HG03432 (cell line): ENCODE data around the gene PCDH19.
A peak's percentile ranks its signal among the peaks of the same experiment; 100 is the strongest.

Source experiments
- ATAC-seq: cut with Tn5 transposase; IDR thresholded peaks from one replicate; pipeline ENCODE4 v1.9.1; 2021; ENCODE audit warnings: mild to moderate bottlenecking, moderate library complexity; ENCODE audit not compliant: unreplicated experiment

Gene PCDH19

DNA sequence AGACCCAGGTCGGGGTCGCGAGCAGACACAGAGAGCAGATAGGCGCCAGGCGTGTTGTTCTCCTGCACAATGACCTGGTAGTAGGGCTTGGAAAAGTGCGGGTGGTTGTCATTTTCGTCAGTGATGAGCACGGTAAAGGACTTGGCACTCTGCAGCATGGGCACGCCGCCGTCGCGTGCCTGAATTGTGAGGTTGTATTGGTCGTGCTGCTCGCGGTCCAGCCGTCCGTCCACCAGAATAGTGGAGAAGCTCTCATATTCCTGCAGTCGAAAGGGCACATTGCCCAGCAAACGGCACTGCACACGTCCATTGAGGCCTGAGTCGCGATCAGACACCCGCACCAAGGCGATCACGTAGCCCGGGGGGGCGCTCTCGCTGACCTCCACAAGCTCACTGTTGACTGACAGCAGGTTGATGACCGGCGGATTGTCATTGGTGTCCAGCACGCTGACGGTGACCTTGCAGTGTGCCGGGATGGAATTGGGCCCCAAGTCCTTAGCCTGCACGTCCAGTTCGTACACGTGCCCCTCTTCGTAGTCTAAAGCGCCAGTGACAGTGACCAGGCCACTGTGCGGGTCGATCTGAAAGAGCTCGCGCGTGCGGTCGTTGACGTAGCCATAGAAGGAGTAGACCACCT, 2.8 kb downstream of the PCDH19 start:
- ATAC-seq: no peak

DNA sequence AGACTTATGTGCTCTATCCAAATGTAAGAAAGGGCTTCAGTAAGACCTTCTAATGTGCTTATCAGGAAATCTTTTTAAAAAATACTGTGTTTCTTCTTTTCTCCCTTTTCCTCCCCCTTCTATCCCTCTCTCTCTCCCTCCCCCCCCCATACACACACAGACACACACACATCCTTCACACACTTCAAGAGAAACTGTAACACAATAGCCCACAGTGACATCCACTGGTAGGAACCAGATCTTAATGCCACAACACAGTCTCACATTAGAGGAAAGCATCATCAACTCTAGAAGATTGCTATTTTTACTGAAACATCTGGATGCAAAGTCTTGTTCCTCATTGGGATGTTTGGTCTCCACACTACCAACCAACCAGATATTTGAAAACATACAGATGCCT, 4.6 kb downstream of the PCDH19 start:
- no peak for ATAC-seq

DNA sequence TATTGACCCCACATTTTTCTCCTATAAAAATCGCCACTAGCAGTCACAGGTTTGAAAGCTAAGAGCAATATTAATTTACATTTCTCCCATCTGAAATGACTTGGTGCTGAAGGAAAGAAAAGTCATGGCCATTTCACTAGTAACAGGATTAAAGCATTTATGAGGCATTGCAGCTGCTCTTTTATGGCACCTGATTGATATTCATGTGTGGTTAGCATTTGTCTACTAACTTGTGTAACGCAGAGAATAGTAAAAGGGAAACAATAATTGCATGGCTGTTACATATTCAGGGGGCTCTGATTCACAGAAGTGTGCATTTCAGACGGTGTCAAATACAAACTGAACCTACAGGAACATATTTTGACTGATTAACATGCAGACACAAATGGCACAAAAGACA, 5.2 kb downstream of the PCDH19 start:
- no peak for ATAC-seq

DNA sequence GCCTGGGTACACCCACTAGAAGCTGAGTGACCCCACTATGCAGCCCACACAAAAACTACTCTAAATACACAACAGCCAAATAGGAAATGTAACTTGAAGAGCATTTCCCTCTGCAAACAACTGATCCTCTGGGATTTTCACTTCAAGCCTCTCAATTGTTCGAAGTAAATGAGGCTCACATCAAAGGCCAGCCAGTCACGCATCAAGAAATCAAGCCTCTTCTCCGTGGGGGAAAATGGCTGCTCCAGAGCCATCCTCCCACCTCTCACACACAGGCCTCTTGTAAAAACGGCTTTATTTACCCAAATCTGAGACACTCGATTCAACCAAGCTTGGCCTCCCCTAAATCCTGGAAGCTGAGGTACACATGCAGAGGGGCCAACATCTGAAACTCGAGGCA, 14.3 kb downstream of the PCDH19 start:
- ATAC-seq: no peak

DNA sequence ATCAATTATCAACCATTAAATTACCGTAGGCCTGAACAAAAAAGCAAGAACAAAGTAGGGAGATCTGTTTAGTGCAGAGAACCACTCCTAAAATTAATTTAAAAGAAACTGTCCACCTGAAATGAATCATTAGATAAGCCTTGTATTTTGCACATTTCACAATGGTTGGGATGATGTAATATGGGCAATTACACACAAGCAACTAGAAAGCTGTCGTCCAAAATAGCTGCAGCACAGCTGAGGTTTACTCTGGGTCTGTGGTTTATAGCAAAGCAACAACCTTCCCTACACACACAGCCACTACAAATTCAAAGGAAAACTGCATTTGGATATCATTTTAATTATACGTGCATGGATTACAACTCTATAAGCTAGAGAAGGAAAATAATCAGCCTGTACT, 28.5 kb downstream of the PCDH19 start:
- no peak for ATAC-seq

DNA sequence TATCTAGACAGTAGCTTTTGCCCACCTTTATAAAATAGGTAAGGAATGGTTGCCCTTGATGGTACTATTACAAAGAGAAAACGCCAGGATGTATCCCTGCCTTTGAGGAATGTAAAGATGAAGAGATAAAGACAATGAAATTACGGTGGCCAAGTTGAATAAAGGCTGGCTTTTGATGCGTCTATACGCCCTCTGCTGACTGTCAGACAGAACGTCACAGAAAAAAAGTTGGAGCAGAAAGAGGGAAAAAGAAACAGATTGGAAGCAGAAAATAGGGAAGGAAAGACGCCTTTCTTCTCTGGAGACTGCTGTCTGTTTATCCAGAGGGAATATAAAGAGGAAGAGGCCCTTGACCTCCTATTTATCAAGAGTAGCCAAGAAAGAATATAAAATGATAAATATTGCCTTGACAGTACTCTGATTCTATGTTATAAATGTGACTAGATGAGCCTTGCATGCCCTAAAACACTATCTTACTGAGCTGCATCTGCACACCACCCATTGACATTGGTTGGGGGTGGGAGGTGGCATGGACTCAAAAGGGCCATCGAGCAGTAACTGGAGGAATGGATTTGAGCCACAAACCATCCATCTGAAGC, 30.6 kb downstream of the PCDH19 start:
- no peak for ATAC-seq

DNA sequence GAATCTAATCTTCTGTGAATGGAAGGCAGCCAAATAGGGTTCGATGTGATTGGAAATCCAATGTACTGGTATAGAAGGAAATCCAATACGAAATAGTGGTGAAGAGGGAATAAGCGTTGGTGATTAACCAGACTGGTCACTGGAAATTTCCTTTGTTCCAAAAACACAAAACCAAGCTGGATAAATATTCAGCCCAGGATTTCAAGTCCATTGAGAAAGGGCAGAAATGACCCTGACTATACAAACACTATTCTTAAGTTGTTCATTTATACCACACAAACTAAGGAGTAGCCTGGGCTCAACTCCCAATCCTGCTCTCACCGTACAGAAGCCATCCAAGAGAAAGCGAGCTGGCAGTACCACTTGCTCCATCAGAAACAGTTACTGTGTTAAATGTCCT, 32.2 kb downstream of the PCDH19 start:
- ATAC-seq: no peak

DNA sequence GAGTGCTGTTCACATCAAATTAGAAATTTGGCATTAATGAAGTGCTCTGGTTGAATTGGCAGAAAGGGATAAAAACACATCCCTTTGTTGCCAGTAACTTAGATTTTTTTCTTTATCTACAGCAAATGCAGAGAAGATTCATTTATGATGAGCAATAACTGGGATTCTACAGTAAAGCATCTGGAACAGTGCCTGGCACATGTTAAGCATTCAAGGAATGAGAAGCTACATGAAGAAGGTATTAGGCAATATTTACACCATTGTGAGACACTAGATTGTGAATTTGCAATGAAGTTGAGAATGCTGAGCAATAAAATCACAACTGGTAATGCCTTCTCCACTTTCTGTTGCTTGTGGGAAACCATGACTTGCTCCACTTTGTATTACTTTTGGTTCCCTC, 33.5 kb downstream of the PCDH19 start:
- no peak for ATAC-seq

DNA sequence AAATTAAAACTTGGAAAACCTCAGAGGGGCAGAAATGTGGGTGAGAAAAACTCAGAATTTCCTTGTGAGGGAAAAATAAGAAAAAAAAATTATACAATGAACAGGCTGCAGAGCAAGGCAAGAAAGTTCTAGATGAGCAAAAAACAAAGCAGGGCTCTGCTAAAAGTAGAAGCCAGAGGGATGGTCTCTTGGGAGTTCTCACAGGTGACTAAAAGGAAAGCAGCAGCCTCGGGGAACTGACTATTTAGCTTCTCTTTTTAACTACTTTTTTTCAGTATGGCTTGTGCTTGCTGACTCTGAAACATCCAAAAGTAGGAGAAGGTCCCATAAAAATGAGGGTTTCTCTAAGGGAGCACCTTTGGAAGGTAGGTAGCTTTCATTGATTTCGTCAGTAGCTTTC, 36.4 kb downstream of the PCDH19 start:
- ATAC-seq: no peak

DNA sequence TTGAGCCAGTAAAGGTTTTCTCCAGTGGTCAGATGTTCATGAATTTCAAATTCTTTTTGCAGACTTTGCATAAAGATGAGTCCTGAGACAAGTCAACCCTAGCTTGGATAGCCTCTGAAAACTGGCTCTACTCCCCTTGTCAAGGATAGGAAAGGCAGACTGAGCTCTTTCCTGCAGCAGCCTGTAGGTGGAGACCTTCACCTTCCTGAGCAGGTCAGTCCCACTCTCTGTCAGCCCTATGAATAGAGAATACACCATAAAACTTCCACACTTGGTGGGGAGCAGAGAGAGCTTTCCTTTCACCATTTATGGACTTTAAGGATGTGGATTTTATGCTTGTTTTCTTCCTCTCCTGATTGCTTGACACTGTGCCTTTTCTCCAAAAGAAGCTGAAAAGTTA, 41.9 kb downstream of the PCDH19 start:
- ATAC-seq: peak; percentile 68

DNA sequence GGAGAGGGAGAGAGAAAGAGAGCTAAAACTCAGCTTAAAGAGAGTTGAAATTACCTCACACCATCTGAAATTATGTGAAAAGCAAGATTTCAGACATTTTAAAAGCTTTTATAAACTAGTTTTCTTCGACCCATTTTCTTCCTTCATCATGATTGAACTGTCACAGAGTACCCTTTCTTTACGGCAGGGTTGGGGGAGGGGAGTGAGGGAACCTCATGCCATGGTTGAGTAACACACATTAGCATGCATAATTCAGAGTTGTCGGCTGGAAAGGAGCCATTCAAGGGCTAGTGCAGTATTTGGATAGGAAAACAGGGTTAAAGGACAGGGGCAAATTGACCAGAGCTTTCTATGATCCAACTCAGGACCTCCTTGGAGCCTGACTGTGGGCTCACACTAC, 46.2 kb downstream of the PCDH19 start:
- no peak for ATAC-seq

DNA sequence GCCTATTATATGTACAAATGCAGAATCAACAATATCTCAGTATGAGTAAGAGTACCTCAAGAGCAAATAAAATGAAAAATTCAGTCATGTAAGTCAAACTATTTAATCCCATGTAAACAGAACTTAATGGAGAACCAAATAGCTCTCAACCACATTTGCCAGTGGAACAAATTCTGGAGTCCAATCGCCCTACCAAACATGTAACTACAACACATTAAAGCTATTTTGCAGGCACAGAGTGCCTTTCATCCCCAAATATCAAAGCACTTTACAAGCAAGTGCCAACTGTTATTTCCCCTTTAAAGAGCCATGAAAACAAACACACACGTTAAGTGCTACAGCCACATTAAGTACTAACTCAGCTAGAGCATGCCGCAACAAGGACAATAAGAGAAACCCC, 51.3 kb downstream of the PCDH19 start:
- ATAC-seq: no peak

DNA sequence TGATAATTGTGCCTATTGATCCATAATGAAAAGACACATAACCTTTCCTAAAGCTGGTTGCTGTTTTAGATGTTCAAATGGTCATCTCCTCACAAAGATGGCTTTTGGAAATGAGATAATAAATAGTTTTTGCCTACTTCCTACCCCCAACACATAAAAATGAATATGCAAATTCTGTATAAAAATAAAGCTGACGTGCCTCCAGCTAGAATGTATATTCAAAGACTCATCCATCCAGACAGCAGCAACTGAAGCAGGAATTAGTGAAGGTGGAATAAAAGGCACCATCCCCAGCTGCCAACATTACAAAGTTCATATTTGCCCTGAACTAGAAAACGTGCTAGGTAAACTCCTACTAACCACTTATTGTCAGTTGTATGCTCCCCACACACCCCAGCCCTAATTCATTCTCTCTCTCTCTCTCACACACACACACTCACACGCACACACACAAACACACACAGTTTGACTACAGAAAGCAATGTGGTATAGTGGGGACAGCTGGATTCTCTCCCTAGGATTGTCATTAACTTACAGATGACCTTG, 53.6 kb downstream of the PCDH19 start:
- no peak for ATAC-seq

DNA sequence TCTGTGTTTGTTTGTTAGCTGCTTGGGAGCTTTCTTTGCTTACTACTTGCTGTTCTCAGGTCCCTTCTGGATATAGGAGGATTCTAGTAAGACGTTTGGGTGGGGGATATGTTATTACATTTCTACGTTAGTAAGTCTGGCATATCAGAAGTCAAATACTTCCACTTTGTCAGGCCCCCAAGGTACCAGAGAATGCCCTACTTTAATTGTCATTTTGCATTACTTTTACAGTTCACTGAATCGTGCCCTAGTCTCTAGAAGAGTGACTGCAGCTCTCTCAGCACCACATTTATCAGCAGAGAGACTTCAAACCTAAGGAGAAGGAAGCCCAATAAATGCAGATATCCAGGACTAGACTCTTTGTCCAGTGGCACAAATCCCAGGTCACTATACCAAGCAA, 54.4 kb downstream of the PCDH19 start:
- ATAC-seq: no peak

DNA sequence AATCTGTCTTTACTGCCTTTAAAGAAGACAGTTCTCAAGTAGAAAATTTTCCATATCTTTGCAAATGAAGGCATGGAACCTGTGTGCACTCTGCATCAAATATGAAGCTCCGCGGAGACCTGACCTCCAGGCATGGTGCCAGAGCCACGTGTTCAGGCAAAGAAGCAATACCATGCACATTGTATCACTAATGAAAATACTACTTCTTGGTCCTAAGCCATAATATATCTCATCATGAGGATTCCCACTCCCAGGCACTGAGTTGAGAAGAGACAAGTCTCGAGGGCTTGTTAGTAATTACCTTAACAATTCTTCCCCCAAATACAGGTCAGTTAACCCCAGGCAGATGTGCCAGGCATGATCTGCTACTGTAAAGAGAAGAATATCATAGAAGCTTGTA, 56.7 kb downstream of the PCDH19 start:
- no peak for ATAC-seq

DNA sequence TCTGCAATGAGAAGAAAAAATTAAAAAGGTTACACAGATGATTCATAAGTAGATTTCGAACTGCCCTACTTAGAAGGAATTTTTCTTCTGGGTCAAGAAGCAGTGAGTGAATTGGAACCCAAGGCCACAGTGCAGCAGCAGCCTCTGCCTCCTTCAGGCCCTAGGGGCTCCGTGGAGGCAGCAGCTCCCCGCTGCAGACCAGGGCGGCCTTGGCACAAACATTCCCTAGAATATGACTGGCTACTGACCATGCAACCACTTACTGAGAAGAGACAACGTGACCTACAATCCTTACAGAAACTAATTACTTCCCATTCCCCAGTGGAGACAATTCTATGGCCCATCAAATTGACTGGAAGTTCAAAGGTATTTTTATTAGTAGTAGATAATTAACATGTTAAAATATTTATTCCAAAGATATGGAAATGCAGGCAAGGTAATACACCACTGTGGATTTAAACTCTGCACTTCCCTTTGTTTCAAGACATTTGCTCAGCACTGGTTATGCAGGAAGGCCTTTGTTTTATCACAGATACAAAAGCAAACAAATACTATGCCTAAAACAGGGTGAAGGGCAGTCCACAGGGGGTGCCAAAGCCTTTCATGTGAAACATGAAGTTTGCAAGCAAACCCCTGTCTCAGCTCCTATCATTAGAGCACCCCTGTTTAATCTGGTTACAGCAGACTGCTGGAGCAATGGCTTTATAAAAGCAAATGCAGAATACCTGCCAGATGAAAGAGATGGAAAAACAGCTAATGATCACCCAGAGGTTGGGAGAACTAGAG, 59.2 kb downstream of the PCDH19 start:
- no peak for ATAC-seq

DNA sequence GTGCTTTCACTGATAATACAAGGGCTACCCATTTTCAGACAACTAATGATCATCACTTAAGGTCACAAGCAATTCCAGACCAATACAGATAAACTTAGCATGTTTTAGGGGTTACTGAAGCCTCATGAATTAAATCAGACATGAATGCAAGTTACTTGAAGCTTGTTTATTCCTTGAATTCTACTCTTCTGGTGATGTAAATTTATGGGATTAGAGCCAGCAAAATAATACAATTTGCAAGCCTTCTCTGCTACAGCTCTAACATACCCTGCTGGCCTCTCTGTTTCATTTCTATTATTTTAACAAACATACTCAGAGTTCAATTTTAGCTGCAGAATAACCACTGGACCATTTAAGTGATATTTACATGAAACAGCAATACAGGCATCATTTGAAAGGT, 60.7 kb downstream of the PCDH19 start:
- ATAC-seq: no peak

DNA sequence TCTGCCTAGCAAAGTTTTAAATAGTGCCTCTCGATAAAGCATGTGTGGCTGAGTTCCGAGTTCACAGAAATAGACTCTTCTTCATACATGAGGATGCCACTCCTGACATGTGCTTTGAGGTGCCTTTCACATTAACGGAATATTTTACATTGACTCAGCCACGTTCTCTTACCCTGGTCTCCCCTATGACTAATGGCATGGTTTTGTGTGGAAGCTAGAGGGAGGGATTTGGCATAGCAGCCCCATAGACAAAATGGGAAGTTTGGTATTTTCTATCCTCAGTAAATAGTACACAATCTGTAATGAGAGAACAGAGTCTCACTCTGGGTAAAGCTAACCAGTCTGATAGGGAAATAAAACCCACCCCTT, 68.9 kb downstream of the PCDH19 start:
- ATAC-seq: no peak

DNA sequence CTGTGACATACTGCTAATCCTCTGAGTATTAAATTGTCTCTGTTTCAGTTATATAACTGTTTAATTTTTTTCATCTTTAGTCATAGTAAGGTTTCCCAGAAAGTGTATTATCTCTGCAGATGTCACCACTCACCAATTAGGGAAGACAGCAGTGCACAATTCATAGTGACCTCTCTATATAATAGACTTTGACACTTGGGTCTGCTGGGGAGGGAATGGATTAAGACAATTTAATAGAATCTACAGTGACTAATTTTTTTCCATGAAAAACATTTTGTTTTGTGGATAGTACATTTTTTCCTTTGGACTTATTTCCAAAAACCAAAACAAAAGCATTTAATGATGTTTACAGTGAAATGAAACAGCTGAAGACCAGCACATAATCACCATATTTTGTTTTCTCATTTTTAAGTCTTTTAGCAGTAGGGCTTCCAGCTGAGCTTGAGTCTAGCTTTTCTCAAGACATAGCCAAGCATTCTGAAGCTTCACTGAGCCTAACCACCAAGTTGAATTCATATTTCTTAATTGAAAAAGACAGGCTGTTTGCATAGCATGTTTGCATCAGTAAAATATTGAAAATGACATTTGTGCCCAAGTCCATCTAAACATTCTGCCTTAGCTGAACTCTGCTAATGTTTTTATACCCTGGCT, 69.5 kb downstream of the PCDH19 start:
- ATAC-seq: no peak

DNA sequence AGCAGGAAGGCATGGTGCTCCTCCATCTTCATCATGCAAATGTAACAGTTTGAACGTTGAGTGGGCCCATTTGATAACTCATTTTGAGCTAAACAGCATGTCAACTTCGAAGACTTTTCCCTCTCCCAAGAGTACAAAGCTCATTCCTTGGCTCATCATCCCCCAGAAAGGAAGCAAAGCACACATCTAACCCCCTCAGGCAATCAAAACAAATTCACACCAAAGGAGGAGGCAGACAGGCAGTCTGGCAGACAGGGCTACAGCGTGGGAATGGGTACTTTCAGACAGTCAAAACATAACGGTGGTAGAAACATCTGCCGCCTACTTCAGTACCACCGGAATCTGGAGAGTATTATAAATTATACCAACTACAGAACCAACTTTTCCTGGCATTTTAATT, 81.7 kb downstream of the PCDH19 start:
- ATAC-seq: no peak

DNA sequence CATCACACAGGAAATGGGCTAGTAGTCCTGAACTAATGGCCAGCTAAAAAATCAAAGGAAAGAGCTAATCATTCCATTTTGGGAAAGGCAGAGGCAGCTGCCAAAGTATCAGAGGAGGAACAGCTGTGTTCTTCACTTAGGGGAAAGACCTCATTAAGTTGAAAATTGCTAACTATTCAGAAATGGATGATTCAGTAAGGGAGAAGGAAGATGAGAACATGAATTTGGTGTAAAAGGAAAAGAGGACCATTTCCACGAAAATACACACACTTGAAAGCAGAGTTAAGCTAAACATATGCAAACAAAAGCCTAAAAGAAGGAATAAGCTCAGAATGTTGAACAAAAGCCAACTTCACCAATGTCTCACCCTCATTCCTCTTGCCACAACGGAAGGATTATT, 90.4 kb downstream of the PCDH19 start:
- ATAC-seq: no peak

DNA sequence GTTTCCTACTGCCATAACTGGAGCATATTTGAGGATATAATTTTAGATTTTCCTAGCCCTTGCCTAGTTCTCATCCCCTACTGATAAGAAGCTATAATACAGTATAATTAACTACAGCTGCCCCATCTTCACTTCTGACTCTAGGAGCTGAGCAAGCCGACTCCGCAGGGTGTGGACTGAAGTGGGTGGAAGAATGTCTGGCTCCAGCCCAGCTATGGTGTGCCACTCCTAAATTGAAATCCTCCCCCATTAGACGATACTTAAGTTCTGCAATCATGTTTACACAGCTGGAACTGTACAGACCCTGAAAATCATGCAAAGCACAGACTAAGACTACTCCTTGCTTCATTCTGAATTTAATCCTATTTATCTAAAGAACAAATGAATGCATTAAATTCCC, 93.1 kb downstream of the PCDH19 start:
- ATAC-seq: no peak
